Endometrium (tissue), 2 donors: ENCODE measurements around the gene TYSND1.
"Not testable (repeated sequence)": the region's sequence is repeated elsewhere in the genome, so short reads cannot be mapped to it uniquely, and the experiment has no call there.

Experiments
- FAIRE-seq: peaks from 2 replicates; lab custom pipeline; 2012; peaks lifted over from hg19 to GRCh38; lab: Jason Lieb, UNC
- donor health status: control.
- donor health status: control.

TYSND1 gene

DNA sequence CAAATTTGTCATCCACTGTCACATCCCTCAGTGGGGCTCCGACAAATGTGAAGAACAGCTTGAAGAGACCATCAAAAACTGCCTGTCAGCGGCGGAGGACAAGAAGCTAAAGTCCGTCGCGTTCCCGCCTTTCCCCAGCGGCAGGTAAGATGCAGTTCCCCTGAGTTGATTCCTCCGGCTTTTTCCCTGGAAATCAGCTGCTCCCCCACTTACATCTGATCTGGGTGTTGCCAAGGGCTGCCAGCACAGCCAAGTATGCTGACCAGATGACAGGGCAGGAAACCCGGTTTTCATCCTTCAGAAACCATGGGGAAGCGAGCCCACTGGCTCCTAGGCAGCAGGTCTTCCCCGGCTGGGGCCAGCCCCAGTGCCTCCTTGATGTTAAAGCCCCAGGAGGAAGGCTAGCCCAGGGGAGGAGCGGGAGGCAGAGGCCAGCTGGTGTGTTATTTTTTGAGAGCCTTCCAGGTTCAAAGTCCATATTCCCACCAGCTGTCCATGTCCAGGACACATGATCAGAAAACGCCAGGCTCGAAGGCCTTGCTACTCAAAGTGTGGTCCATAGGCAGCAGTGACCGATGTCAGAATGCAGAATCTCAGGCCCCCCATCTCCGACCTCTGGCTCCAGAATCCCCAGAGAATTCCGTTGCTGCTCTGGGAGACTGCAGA, 37.3 kb downstream of the TYSND1 start:
- FAIRE-seq: no peak

- FAIRE-seq: no peak
Observed at GRCh38 chr10:70106958-70107791, 39.3 kb downstream of the TYSND1 start.

GRCh38 chr10:70101668-70102067, 44.8 kb downstream of the TYSND1 start:
- no peak for FAIRE-seq

DNA sequence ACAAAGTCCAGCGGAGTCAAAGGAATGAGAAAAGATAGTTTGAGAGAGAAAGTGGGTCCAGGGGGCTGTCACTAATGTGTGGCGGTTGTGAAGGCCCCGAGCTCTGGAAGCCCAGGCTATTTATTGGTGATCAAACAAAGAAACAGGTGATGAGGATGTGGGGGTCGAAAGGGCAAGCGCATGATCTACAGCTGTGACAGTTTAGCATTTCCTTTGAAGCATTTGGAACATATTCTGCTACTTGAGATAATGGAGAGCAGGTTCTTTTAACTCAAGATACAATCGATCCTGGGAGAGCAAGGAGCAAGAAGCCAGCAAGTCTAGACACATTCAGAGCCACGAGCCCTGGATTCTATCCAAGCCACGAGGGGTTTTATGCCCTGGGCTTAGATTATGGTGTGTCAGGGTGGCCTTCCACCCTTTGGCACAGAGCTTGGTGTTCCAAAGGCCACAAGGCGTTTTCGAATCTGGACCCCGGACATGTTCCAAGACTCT, 45.4 kb downstream of the TYSND1 start:
- FAIRE-seq: not testable (repeated sequence)

DNA sequence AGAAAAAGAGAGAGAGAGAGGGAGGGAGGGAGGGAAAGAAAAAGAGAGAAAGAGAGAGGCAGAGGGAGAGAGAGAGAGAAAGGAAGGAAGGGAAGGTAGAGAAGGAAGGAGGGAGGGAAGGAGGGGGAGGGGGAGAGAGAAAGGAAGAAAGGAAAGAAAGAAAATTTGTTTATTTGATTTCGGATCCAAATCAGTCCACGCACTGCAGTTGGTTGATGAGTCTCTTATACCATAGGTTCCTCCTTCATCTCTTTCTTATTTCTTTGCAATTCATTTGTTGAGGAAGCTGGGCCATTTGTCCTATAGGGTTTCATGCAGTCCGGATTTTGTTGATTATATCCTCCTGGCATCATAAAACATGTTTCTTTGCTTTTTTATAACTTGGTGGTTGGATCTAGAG, 48.2 kb downstream of the TYSND1 start:
- FAIRE-seq: no peak

DNA sequence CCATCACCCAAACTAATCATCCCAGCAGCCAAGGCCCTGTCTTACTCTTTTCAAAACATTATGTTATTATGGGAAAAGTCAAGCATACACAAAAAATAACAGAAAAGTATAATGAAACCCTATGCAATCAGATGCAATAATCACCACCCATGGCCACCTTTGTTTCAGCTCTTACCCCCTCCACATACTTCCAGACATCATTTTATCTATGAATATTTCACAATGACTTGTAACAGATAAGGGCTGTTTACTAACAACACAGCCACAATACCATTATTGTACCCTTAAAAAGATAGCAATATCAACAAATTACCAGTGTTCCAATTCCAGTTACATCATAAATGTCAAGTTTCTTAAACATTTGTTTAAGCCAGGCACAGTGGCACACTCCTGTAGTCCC, 49.0 kb downstream of the TYSND1 start:
- FAIRE-seq: no peak

DNA sequence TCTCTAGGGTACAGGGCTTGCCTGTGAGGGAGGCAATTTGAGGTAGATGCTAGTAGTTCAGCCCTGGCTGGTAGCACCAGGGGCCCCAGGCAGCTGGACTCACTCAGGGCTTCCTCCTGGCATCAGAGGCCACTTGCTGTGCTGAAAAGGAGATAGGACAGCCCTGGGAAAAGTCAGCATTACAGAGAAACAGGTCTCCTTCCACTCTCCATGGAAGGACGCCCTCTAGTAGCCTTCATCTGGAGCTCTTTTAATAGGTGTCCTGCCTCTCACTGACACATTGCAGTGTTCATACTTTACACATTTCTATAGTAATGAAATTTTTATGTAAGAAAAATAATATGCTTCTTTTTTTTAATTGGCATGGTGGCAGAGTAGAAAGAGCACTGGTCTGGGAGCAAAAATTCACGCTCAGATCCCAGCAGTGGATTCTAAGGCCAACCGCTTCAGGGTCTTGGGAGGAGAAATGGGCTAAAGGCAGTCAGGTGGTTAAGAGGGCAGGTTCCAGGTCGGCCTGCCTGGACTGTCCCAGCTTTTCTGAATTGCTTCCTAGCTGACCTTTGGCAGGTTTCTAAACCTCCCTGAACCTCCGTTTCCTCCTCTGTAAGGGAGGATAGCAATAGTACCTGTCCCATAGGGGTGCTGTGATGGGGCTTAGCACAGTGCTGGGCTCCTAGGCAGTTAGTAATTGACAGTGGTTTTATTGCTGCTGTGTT, 49.6 kb downstream of the TYSND1 start:
- no peak for FAIRE-seq

DNA sequence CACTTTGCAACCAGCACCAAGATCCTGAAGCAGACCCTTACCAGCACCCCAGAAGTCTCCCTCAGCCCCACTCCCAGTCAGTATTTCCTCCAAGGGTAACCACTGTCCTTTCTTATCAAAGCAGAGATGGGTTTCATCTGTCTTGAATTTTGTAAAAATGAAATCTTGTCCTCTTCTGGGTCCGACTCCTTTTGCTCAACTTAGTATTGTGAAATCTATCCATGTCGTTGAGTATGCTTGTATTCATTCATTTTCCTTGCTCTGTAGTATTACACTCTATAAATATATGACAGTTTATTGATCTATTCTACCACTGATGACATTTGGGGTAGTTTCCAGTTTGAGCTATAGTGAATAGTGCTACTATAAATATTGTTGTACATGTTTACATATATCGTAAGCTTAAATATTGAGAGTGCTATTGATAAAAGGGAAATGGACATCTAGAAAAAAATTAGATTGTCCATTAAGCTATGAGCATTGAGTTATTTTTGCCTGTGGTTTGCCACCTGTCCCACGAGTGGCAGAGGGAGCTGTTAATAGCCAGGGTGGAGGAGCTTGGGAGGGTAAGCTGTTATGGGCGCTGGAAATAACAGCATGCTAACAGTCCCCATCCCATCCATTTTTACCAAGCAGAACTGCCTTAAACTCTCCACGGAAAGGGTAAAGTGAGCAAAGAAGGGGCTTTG, 50.3 kb downstream of the TYSND1 start:
- no peak for FAIRE-seq

GRCh38 chr10:70094250-70094649, 52.2 kb downstream of the TYSND1 start:
- no peak for FAIRE-seq

- FAIRE-seq: no peak
Observed at GRCh38 chr10:70093335-70093944, 53.1 kb downstream of the TYSND1 start.

GRCh38 chr10:70092389-70092718, 54.1 kb downstream of the TYSND1 start:
- FAIRE-seq: no peak

DNA sequence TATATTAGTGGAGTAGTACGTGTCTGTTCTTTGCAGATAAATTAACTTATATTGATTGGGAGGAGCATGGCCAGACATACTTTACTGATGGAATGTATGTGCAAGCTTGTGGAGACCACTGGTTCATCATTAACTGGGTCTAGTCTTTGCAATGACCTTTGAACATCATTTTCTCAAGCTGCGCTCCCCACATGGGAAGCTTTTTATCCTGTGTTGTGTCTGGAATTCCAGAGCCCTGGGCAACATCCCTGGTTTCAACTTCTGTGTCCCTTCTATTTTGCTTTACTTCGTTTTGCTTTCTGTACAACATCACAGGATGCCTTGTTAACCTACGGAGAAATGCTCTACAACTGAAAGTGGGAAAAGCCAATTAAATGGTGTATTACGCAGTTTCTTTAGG, 55.5 kb downstream of the TYSND1 start:
- no peak for FAIRE-seq

- no peak for FAIRE-seq
Observed at GRCh38 chr10:70090013-70090412, 56.5 kb downstream of the TYSND1 start.

DNA sequence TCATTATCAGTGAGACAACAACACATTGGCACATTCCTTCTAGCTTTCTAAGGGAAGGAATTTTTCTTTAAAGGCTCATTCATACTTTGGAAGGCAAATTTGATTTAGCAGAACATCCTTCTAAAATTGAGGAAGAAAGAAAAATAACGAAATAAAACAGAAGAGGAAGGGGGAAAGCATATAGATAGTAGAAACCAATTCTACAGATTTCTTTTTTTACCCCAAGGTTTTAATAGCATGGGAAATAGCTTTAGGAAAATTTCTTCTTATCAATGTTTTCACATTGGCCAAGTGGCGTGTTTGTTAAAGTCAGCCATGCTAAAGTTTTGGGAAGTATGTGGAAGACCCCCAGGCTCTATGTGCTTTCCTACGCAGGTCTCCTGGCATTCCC, 58.2 kb downstream of the TYSND1 start:
- no peak for FAIRE-seq
